Naive thymus-derived CD8-positive, alpha-beta T cell (primary cell): ENCODE measurements around the gene CAMTA1. TPM values are rescaled to one million over a fixed set of nuclear protein-coding genes. Genes with fewer than 3 reads are reported as not detected.

Experiments
- ATAC-seq, 2 donors: fragments of 150-1000 bp; cut with Tn5 transposase in 1 of 2; sonication (Bioruptor Pico), chemical (Tn5 transposase) in 1 of 2; 1 replicate in 1 of 2; 2 replicates in 1 of 2; pipeline ENCODE4 v1.10.0; 2021; ENCODE audit warnings: mild to moderate bottlenecking in 2 of 2, moderate library complexity in 2 of 2
- POLR2A ChIA-PET: fragments of 350-600 bp; sonication (Branson Sonifier 250); formaldehyde crosslinking; loops from one replicate; lab custom pipeline; 2021; ENCODE audit warnings: antibody characterized with exemption; lab: Charles Lee
- DNase-seq, 10 donors: peaks; one replicate each; pipeline versions ENCODE4 v3.0.0 to v3.0.0-alpha.2; 2020 to 2022
- H3K27ac Mint-ChIP-seq, 10 donors: one replicate each; pipeline ENCODE4 v1.8.0; 2020 to 2022; ENCODE audit warnings: mild to moderate bottlenecking in 10 of 10, mixed read lengths in 10 of 10, moderate library complexity in 4 of 10, inconsistent platforms in 1 of 10
- H3K27me3 Mint-ChIP-seq, 5 donors: one replicate each; pipeline ENCODE4 v1.8.0; 2021 to 2022; ENCODE audit warnings: mixed read lengths in 5 of 5
- H3K36me3 Mint-ChIP-seq, 3 donors: one replicate each; pipeline ENCODE4 v1.8.0; 2020 to 2022; ENCODE audit warnings: mixed read lengths in 3 of 3, mild to moderate bottlenecking in 2 of 3, inconsistent platforms in 1 of 3
- H3K4me1 Mint-ChIP-seq, 4 donors: one replicate each; pipeline ENCODE4 v1.8.0; 2021 to 2022; ENCODE audit warnings: mixed read lengths in 4 of 4
- H3K4me3 Mint-ChIP-seq, 10 donors: one replicate each; pipeline ENCODE4 v1.8.0; 2020 to 2022; ENCODE audit warnings: mild to moderate bottlenecking in 10 of 10, mixed read lengths in 10 of 10, moderate library complexity in 6 of 10, inconsistent platforms in 1 of 10
- H3K9me3 Mint-ChIP-seq, 9 donors: one replicate each; pipeline ENCODE4 v1.8.0; 2020 to 2022; ENCODE audit warnings: mixed read lengths in 9 of 9, mild to moderate bottlenecking in 3 of 9, inconsistent platforms in 1 of 9, moderate library complexity in 1 of 9
- polyA plus RNA-seq, 3 donors: library from polyadenylated mRNA; unstranded; fragments of 300-500 nt; fragmentation: Illumina TruSeq; gene quantifications; one replicate each; pipeline ENCODE4 v1.2.3, GENCODE V29; 2021
- total RNA-seq, 8 experiments: library from RNA in 2 of 8; stranded (reverse) in 2 of 8; gene quantifications; one replicate each; pipeline ENCODE4 v1.2.3 and lab custom pipeline; 2021 to 2026

Gene CAMTA1
- total and polyA plus RNA-seq, 5 experiments from 2014 or later = 32.6 to 78.3 (median 47.3) TPM

- Mint-ChIP-seq H3K4me3 (no peak overlapping the region), H3K27me3 (peaks cover 0 to 24% (median 2%) of the 10 kb centered on the region in 5 donors), H3K36me3 (no peaks in the 10 kb centered on the region), H3K9me3 (no peaks in the 10 kb centered on the region), H3K27ac (no peak overlapping the region), H3K4me1 (peaks cover 0 to 22% (median 13%) of the 10 kb centered on the region in 4 donors)
- POLR2A ChIA-PET = no interaction called here
- ATAC-seq (no peak), DNase-seq (no peak)
Observed at GRCh38 chr1:7671146-7671465, 885.9 kb downstream of the CAMTA1 start.

- DNase-seq = no peak
- Mint-ChIP-seq H3K4me3 (no peak overlapping the region), H3K27me3 (peaks cover 0 to 24% (median 2%) of the 10 kb centered on the region in 5 donors), H3K36me3 (no peaks in the 10 kb centered on the region), H3K9me3 (no peaks in the 10 kb centered on the region), H3K27ac (peak overlapping the region in 1 of 10 donors; percentile 33), H3K4me1 (peaks cover 0 to 22% (median 13%) of the 10 kb centered on the region in 4 donors)
- POLR2A ChIA-PET = no interaction called here
- no peak for ATAC-seq
Observed at GRCh38 chr1:7671676-7672075, 886.4 kb downstream of the CAMTA1 start.

- no peak for DNase-seq
- no peak for ATAC-seq
- peaks cover 0 to 24% (median 2%) of the 10 kb centered on the region in 5 donors for H3K27me3 Mint-ChIP-seq
- H3K4me1 Mint-ChIP-seq = peaks cover 0 to 19% (median 12%) of the 10 kb centered on the region in 4 donors
- H3K36me3 Mint-ChIP-seq = no peaks in the 10 kb centered on the region
- POLR2A ChIA-PET = no interaction called here
- no peaks in the 10 kb centered on the region for H3K9me3 Mint-ChIP-seq
- H3K4me3 Mint-ChIP-seq = no peak overlapping the region
- no peak overlapping the region for H3K27ac Mint-ChIP-seq
Observed at GRCh38 chr1:7672864-7673263, 887.6 kb downstream of the CAMTA1 start.

GRCh38 chr1:7674972-7675371, 889.7 kb downstream of the CAMTA1 start:
- Mint-ChIP-seq H3K4me3 (no peak overlapping the region), H3K27me3 (peaks cover 0 to 21% (median 2%) of the 10 kb centered on the region in 5 donors), H3K9me3 (no peaks in the 10 kb centered on the region), H3K27ac (no peak overlapping the region), H3K36me3 (no peaks in the 10 kb centered on the region), H3K4me1 (peaks cover 0 to 11% (median 9%) of the 10 kb centered on the region in 4 donors)
- no peak for ATAC-seq
- DNase-seq = no peak
- POLR2A ChIA-PET = no interaction called here

- POLR2A ChIA-PET = no interaction called here
- ATAC-seq = no peak
- peaks cover 0 to 14% (median 1%) of the 10 kb centered on the region in 5 donors for H3K27me3 Mint-ChIP-seq
Observed at GRCh38 chr1:7675431-7676273, 890.4 kb downstream of the CAMTA1 start.

GRCh38 chr1:7676274-7676945, 891.2 kb downstream of the CAMTA1 start:
- ATAC-seq (no peak), DNase-seq (no peak)
- peaks cover 0 to 8% (median 7%) of the 10 kb centered on the region in 4 donors for H3K4me1 Mint-ChIP-seq
- peak overlapping the region in 2 of 10 donors; percentile 40 to 63 for H3K4me3 Mint-ChIP-seq
- no peaks in the 10 kb centered on the region for H3K9me3 Mint-ChIP-seq
- no peak overlapping the region for H3K27ac Mint-ChIP-seq
- H3K27me3 Mint-ChIP-seq = peaks cover 0 to 14% (median 1%) of the 10 kb centered on the region in 5 donors
- H3K36me3 Mint-ChIP-seq = no peaks in the 10 kb centered on the region
- POLR2A ChIA-PET = no interaction called here

More at GRCh38 chr1:7675431-7676273, 890.4 kb downstream of the CAMTA1 start:
- Mint-ChIP-seq H3K4me3 (no peak overlapping the region), H3K27ac (no peak overlapping the region), H3K4me1 (peaks cover 0 to 8% (median 7%) of the 10 kb centered on the region in 4 donors), H3K9me3 (no peaks in the 10 kb centered on the region), H3K36me3 (no peaks in the 10 kb centered on the region)
- no peak for DNase-seq

GRCh38 chr1:7677111-7677510, 891.9 kb downstream of the CAMTA1 start:
- ATAC-seq (no peak), DNase-seq (no peak)
- Mint-ChIP-seq H3K9me3 (no peaks in the 10 kb centered on the region), H3K36me3 (no peaks in the 10 kb centered on the region), H3K27ac (no peak overlapping the region), H3K4me3 (peak overlapping the region in 2 of 10 donors; percentile 34 to 40), H3K4me1 (peaks cover 0 to 8% (median 7%) of the 10 kb centered on the region in 4 donors), H3K27me3 (peaks cover 0 to 14% (median 1%) of the 10 kb centered on the region in 5 donors)
- POLR2A ChIA-PET = no interaction called here

GRCh38 chr1:7677815-7678214, 892.6 kb downstream of the CAMTA1 start:
- Mint-ChIP-seq H3K4me1 (peaks cover 0 to 6% (median 5%) of the 10 kb centered on the region in 4 donors), H3K27ac (no peak overlapping the region), H3K36me3 (no peaks in the 10 kb centered on the region), H3K9me3 (no peaks in the 10 kb centered on the region), H3K27me3 (peaks cover 0 to 14% (median 0%) of the 10 kb centered on the region in 5 donors), H3K4me3 (peak overlapping the region in 2 of 10 donors; percentile 10 to 45)
- ATAC-seq (no peak), DNase-seq (no peak)
- POLR2A ChIA-PET = no interaction called here

- Mint-ChIP-seq H3K9me3 (no peaks in the 10 kb centered on the region), H3K4me1 (no peaks in the 10 kb centered on the region), H3K27ac (no peak overlapping the region), H3K27me3 (peaks cover 0 to 14% (median 0%) of the 10 kb centered on the region in 5 donors), H3K4me3 (peak overlapping the region in 8 of 10 donors; percentile 22 to 75 (median 54)), H3K36me3 (no peaks in the 10 kb centered on the region)
- DNase-seq (no peak), ATAC-seq (no peak)
- POLR2A ChIA-PET = interaction anchor here (0.5 kb wide), 1 partner anchor 1139 kb away, joined by 3 read pairs; the partner anchor contains the start of gene RERE
Observed at GRCh38 chr1:7678491-7679158, 893.4 kb downstream of the CAMTA1 start.

GRCh38 chr1:7679159-7679872, 894.1 kb downstream of the CAMTA1 start:
- ATAC-seq (no peak), DNase-seq (no peak)
- Mint-ChIP-seq H3K36me3 (no peaks in the 10 kb centered on the region), H3K4me3 (peak overlapping the region; percentile 36 to 75 (median 66)), H3K27ac (peak overlapping the region in 1 of 10 donors; percentile 47), H3K4me1 (no peaks in the 10 kb centered on the region), H3K9me3 (no peaks in the 10 kb centered on the region), H3K27me3 (peaks cover 0 to 14% (median 0%) of the 10 kb centered on the region in 5 donors)
- POLR2A ChIA-PET = interaction anchor here (0.5 kb wide), 1 partner anchor 1138 kb away, joined by 3 read pairs; the partner anchor contains the start of gene RERE

GRCh38 chr1:7679873-7680206, 894.6 kb downstream of the CAMTA1 start:
- Mint-ChIP-seq H3K27ac (peak overlapping the region in 1 of 10 donors; percentile 49), H3K36me3 (no peaks in the 10 kb centered on the region), H3K27me3 (peaks cover 0 to 10% (median 0%) of the 10 kb centered on the region in 5 donors), H3K4me3 (peak overlapping the region; percentile 28 to 75 (median 66)), H3K4me1 (no peaks in the 10 kb centered on the region), H3K9me3 (no peaks in the 10 kb centered on the region)
- ATAC-seq (no peak), DNase-seq (no peak)
- POLR2A ChIA-PET = interaction anchor here (1.4 kb wide), 1 partner anchor 92 kb away, joined by 5 read pairs; no protein-coding TSS in a partner anchor
